Thymus (tissue), 11 donors: Measurements from ENCODE around the gene SLC39A11. TPM values are rescaled to one million over a fixed set of nuclear protein-coding genes. Genes with fewer than 3 reads are reported as not detected.
A peak's percentile ranks its signal among the peaks of the same experiment; 100 is the strongest.

Source experiments
- DNase-seq, 9 donors: peaks; one replicate each; pipeline ENCODE4 v3.0.0-alpha.2; 2013; ENCODE audit warnings: low spot score in 9 of 9, low read depth in 6 of 9, missing footprints in 1 of 9
- H3K27ac ChIP-seq, 2 donors: one replicate each; pipeline ENCODE4 v1.5.1; 2013; ENCODE audit warnings: control low read depth in 1 of 2, low read depth in 1 of 2, low read length in 1 of 2, mild to moderate bottlenecking in 1 of 2, moderate library complexity in 1 of 2
- H3K27me3 ChIP-seq, 2 donors: one replicate each; pipeline ENCODE4 v1.5.1; 2013; ENCODE audit warnings: low read length in 1 of 2; ENCODE audit not compliant: control insufficient read depth in 2 of 2, insufficient read depth in 1 of 2
- H3K36me3 ChIP-seq, 2 donors: one replicate each; pipeline ENCODE4 v1.5.1; 2013; ENCODE audit warnings: low read length in 1 of 2, mild to moderate bottlenecking in 1 of 2, moderate library complexity in 1 of 2; ENCODE audit not compliant: control insufficient read depth in 2 of 2, insufficient read depth in 2 of 2
- H3K4me1 ChIP-seq, 2 donors: one replicate each; pipeline ENCODE4 v1.5.1; 2013; ENCODE audit warnings: low read length in 2 of 2; ENCODE audit not compliant: control insufficient read depth in 2 of 2, insufficient read depth in 2 of 2
- H3K4me3 ChIP-seq, 2 donors: one replicate each; pipeline ENCODE4 v1.5.1; 2013; ENCODE audit warnings: low read length in 2 of 2, control low read depth in 1 of 2, mild to moderate bottlenecking in 1 of 2
- H3K9me3 ChIP-seq, 2 donors: one replicate each; pipeline ENCODE4 v1.5.1; 2013; ENCODE audit warnings: low read length in 1 of 2, mild to moderate bottlenecking in 1 of 2; ENCODE audit not compliant: control insufficient read depth in 2 of 2, insufficient read depth in 1 of 2
- WGBS: extraction: QIAGEN DNeasy Blood & Tissue Kit; methylation state at CpG from one replicate; pipeline ENCODE4 v1.1.7; 2013; 5-methylcytosine and 5-hydroxymethylcytosine counted together
- polyA plus RNA-seq: library from polyadenylated mRNA; stranded (reverse); fragments of 200-250 nt; gene quantifications from one replicate; pipeline ENCODE4 v1.2.3, GENCODE V29; 2013
- total RNA-seq: library from RNA; stranded (reverse); fragments of 120-200 nt; gene quantifications from one replicate; pipeline ENCODE4 v1.2.4, GENCODE V29; 2013
- donor health status: healthy.

The SLC39A11 gene
- total and polyA plus RNA-seq, 2 donors: 7.4 to 8.7 TPM

GRCh38 chr17:73090396-73091202, 1.9 kb downstream of the SLC39A11 start:
- no peak overlapping the region for H3K27ac ChIP-seq
- no peaks in the 10 kb centered on the region for H3K27me3 ChIP-seq
- DNase-seq: no peak
- peaks cover 0 to 5% of the 10 kb centered on the region in 2 donors for H3K36me3 ChIP-seq
- no peaks in the 10 kb centered on the region for H3K9me3 ChIP-seq
- H3K4me1 ChIP-seq: peaks cover 9 to 13% of the 10 kb centered on the region in 2 donors
- WGBS: 96% methylated on average over 11 of the region's 11 CpGs
- H3K4me3 ChIP-seq: no peak overlapping the region

GRCh38 chr17:73089322-73090317, 2.9 kb downstream of the SLC39A11 start:
- no peaks in the 10 kb centered on the region for H3K27me3 ChIP-seq
- WGBS: 97% methylated on average over 12 of the region's 12 CpGs
- peaks cover 0 to 6% of the 10 kb centered on the region in 2 donors for H3K36me3 ChIP-seq
- H3K27ac ChIP-seq: no peak overlapping the region
- H3K4me3 ChIP-seq: no peak overlapping the region
- peaks cover 9 to 13% of the 10 kb centered on the region in 2 donors for H3K4me1 ChIP-seq
- no peak for DNase-seq
- H3K9me3 ChIP-seq: no peaks in the 10 kb centered on the region

- Histone ChIP-seq H3K27me3 (no peaks in the 10 kb centered on the region), H3K9me3 (no peaks in the 10 kb centered on the region), H3K27ac (no peak overlapping the region), H3K4me3 (no peak overlapping the region), H3K4me1 (peaks cover 9 to 13% of the 10 kb centered on the region in 2 donors), H3K36me3 (peaks cover 0 to 12% of the 10 kb centered on the region in 2 donors)
- DNase-seq: no peak
- WGBS: 99% methylated on average over 10 of the region's 10 CpGs
Observed at GRCh38 chr17:73088561-73088960, 3.9 kb downstream of the SLC39A11 start.

GRCh38 chr17:73083432-73083831, 9.1 kb downstream of the SLC39A11 start:
- DNase-seq: no peak
- no peak overlapping the region for H3K4me3 ChIP-seq
- no peaks in the 10 kb centered on the region for H3K9me3 ChIP-seq
- WGBS: 50% methylated on average over 3 of the region's 3 CpGs
- no peak overlapping the region for H3K27ac ChIP-seq
- peaks cover 0 to 16% of the 10 kb centered on the region in 2 donors for H3K36me3 ChIP-seq
- no peaks in the 10 kb centered on the region for H3K27me3 ChIP-seq
- H3K4me1 ChIP-seq: no peaks in the 10 kb centered on the region

DNA sequence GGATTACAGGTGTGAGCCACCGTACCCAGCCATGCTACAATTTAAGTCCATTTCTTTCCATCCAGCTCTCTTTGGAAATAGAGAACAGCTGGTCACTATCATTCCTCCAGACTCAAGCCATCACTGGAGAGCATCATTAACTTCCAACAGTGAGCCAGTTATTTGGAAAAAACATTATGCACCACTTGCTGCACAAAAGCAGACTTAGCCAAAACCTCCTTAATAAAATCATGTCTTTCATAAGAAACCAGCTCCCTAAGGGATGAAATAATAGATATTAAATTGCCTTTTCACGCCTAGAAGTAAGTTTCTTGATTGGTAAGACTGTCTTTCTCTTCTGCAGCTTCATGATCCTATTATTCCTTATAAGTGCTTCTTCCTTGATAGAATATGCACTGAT, 17.9 kb downstream of the SLC39A11 start:
- H3K4me3 ChIP-seq: no peak overlapping the region
- no peak for DNase-seq
- H3K27ac ChIP-seq: no peak overlapping the region
- WGBS: 98% methylated on average over 2 of the region's 2 CpGs
- no peaks in the 10 kb centered on the region for H3K9me3 ChIP-seq
- no peaks in the 10 kb centered on the region for H3K27me3 ChIP-seq
- peaks cover 0 to 5% of the 10 kb centered on the region in 2 donors for H3K36me3 ChIP-seq
- H3K4me1 ChIP-seq: peaks cover 0 to 4% of the 10 kb centered on the region in 2 donors

DNA sequence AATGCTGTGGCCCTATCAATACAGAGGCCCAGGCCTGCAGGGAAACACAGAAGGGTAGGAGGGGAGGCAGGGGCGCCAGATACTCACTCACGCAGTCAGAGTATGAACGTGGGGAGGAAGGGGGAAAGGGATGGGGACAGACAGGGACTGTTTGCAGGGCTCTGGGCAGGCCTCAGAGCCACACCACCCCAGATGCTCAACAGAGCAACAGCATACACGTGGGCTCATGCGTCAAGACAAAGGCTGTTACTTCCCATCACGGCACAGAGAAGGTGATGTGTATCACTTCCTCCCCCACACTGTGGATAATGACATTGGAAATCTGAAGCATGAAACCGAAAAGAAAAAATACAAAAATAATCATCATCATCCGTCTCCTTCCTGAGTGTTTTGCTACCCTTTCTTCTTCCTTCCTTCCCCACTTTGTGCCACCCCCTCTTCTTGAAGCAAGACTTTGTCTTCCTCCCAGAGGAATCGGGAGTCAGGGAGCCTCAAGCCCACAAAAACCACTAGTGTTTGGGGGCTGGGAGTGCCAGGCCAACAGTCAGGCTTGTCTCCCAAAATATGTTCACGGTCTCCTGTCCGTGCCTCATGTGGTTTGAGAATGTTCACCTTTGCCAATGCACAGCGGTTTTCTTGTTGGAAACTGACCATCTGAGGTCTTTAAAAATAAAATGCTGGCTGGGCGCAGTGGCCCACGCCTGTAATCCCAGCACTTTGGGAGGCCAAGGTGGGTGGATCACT, 20.1 kb downstream of the SLC39A11 start:
- peaks cover 0 to 4% of the 10 kb centered on the region in 2 donors for H3K4me1 ChIP-seq
- H3K9me3 ChIP-seq: no peaks in the 10 kb centered on the region
- H3K27me3 ChIP-seq: no peaks in the 10 kb centered on the region
- peaks cover 0 to 5% of the 10 kb centered on the region in 2 donors for H3K36me3 ChIP-seq
- H3K27ac ChIP-seq: no peak overlapping the region
- DNase-seq: no peak
- H3K4me3 ChIP-seq: no peak overlapping the region
- WGBS: 80% methylated on average over 14 of the region's 14 CpGs

DNA sequence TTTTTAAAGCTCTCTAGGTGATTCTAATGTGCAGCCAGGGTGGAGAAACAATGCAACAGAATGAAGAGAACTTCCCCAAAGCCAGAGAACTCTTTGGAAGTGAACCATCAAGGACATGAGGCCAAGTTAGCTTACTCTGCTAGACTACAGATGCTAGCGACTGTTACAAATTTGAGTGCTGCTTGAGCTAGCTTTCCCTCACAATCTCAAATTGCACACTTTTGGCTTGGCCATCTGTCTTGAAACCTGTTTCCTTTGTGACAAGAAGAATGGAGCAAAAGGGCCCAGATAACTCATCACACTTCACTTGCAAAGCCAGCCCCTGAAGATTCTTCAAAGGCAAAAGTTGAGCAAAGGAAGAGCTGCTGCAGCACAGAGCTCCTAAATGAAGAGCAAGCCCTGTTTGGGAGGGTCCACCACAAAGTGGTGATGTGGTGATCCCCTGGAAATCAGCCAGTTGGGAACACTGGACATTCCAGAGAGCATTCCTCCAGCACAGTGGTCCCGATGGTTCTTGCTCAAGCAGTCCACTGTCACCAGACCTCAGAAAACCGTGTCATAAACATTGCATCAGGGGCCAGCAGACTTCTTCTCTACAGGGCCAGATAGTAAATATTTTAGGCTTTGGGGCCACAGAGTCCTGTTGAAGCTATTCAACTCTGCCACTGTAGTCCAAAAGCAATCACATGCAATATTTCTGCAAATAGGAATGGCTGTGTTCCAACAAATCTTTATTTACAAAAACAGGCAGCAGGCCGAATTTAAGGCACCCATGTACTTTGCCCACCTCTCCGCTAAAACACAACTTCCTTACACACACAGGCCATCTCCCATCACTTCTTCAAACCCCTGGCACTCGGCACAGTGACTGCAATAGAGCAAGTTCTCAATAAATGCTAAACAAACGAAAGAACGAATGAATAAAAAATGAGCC, 21.2 kb downstream of the SLC39A11 start:
- H3K27me3 ChIP-seq: no peaks in the 10 kb centered on the region

DNA sequence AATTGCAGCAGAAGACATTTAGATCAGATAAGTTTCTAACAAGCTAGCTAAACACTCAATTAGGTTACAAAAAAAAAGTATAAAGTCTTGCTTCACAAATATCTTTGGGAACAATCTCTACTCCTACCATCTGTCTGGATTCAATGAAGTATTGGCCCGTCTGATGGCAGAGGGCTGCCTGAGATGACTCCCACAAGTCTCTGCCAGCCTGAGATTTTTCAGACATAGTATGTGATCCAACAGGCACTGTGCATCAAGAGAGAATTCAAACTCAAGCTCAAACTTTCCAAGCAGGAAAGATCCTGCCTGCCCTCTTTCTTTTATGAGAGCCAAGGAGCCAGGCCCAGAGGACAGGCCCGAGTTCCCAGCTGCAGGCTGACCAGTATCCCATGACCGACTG, 22.6 kb downstream of the SLC39A11 start:
- no peaks in the 10 kb centered on the region for H3K27me3 ChIP-seq
- no peak overlapping the region for H3K27ac ChIP-seq
- peaks cover 0 to 4% of the 10 kb centered on the region in 2 donors for H3K4me1 ChIP-seq
- DNase-seq: no peak
- peaks cover 0 to 5% of the 10 kb centered on the region in 2 donors for H3K36me3 ChIP-seq
- no peak overlapping the region for H3K4me3 ChIP-seq
- 80% methylated on average over 3 of the region's 3 CpGs for WGBS
- no peaks in the 10 kb centered on the region for H3K9me3 ChIP-seq

More for the DNA sequence above, 21.2 kb downstream of the SLC39A11 start:
- H3K4me3 ChIP-seq: no peak overlapping the region
- peaks cover 0 to 5% of the 10 kb centered on the region in 2 donors for H3K36me3 ChIP-seq
- peak in 1 of 9 donors; percentile 4 for DNase-seq
- WGBS: 96% methylated on average over 8 of the region's 8 CpGs
- peaks cover 0 to 4% of the 10 kb centered on the region in 2 donors for H3K4me1 ChIP-seq
- H3K9me3 ChIP-seq: no peaks in the 10 kb centered on the region
- H3K27ac ChIP-seq: no peak overlapping the region
